HCT116 (cell line): ENCODE measurements around the gene ITPR1. TPM values are rescaled to one million over a fixed set of nuclear protein-coding genes. Genes with fewer than 3 reads are reported as not detected.

ENCODE experiments used
- ATAC-seq: fragments of 200-7000 bp; cut with Tn5 transposase; 2 replicates; pipeline ENCODE4 v1.9.1; 2020; ENCODE audit warnings: mild to moderate bottlenecking, moderate library complexity
- BruUV-seq: library from RNA; stranded (reverse); fragments of 400-500 nt; replicated peaks from 2 replicates; lab custom pipeline; 2021; lab: Mats Ljungman, UMichigan
- CTCF ChIA-PET: fragments of 300-600 bp; sonication (Branson Sonifier 250); formaldehyde crosslinking; loops from one replicate; lab custom pipeline; 2021; ENCODE audit warnings: antibody characterized with exemption; lab: Charles Lee
- POLR2A ChIA-PET: fragments of 300-600, 350-600 bp; sonication (Branson Sonifier 250); formaldehyde crosslinking; loops from one replicate; lab custom pipeline; 2021; ENCODE audit warnings: antibody characterized with exemption; lab: Charles Lee
- RAD21 ChIA-PET, 2 experiments: fragments of 300-600 bp; sonication (Branson Sonifier 250); formaldehyde crosslinking; loops; one replicate each; lab custom pipeline; 2023; ENCODE audit warnings: low total read pairs in 2 of 2; ENCODE audit not compliant: uncharacterized antibody in 2 of 2, unreplicated experiment in 2 of 2, low non-redundant PET in 1 of 2; lab: Charles Lee
- DNase-seq: peaks from one replicate; pipeline ENCODE4 v3.0.0-alpha.2; 2010; ENCODE audit warnings: low read depth, low spot score
- H2AFZ ChIP-seq: fragments of 200-600 bp; shearing (Covaris generic), sonication (generic); 2 replicates; pipeline ENCODE4 v1.6.1; 2017; ENCODE audit warnings: low read depth, mixed run types, mixed read lengths, antibody characterized with exemption, low read length; ENCODE audit not compliant: poor library complexity, severe bottlenecking
- H3K27ac ChIP-seq: 2 replicates; pipeline ENCODE4 v1.5.1; 2012; ENCODE audit warnings: low read depth, low read length
- H3K27me3 ChIP-seq: fragments of 200-600 bp; sonication (generic); 2 replicates; pipeline ENCODE4 v1.6.1; 2016; ENCODE audit warnings: mixed run types, low read length, mixed read lengths; ENCODE audit not compliant: insufficient read depth
- H3K36me3 ChIP-seq, 2 experiments: fragments of 200-500 bp in 1 of 2; fragments of 200-600 bp in 1 of 2; sonication (Bioruptor generic) in 1 of 2; sonication (generic) in 1 of 2; 2 replicates each; pipeline versions ENCODE4 v1.5.1 to v1.6.1; 2014 to 2016; ENCODE audit warnings: low read length in 2 of 2, inconsistent platforms in 1 of 2, mixed read lengths in 1 of 2, mixed run types in 1 of 2; ENCODE audit not compliant: insufficient read depth in 2 of 2, control insufficient read depth in 1 of 2
- H3K4me1 ChIP-seq, 2 experiments: fragments of 200-600 bp in 1 of 2; sonication (generic) in 1 of 2; 2 replicates each; pipeline versions ENCODE4 v1.5.1 to v1.6.1; 2012 to 2017; ENCODE audit warnings: low read length in 2 of 2, inconsistent platforms in 1 of 2, mild to moderate bottlenecking in 1 of 2, mixed read lengths in 1 of 2, mixed run types in 1 of 2, moderate library complexity in 1 of 2; ENCODE audit not compliant: insufficient read depth in 2 of 2, control insufficient read depth in 1 of 2
- H3K4me2 ChIP-seq: fragments of 200-600 bp; sonication (generic); 2 replicates; pipeline ENCODE4 v1.6.1; 2017; ENCODE audit warnings: mixed run types, low read length, mixed read lengths
- H3K4me3 ChIP-seq, 2 experiments: fragments of 200-600 bp in 1 of 2; sonication (generic) in 1 of 2; replicated peaks in 1 of 2; 2 replicates each; pipeline ENCODE4 v1.5.1; 2011 to 2016; ENCODE audit warnings: low read length in 2 of 2, control low read depth in 1 of 2, low read depth in 1 of 2, mild to moderate bottlenecking in 1 of 2, mixed read lengths in 1 of 2, mixed run types in 1 of 2
- H3K79me2 ChIP-seq: fragments of 200-600 bp; sonication (generic); 2 replicates; pipeline ENCODE4 v1.6.1; 2017; ENCODE audit warnings: mild to moderate bottlenecking, mixed run types, low read length, moderate library complexity, mixed read lengths; ENCODE audit not compliant: insufficient read depth
- H3K9ac ChIP-seq: fragments of 200-600 bp; sonication (generic); 2 replicates; pipeline ENCODE4 v1.6.1; 2016; ENCODE audit warnings: low read length, mixed read lengths
- H3K9me2 ChIP-seq: fragments of 200-600 bp; sonication (generic), shearing (Covaris generic); 2 replicates; pipeline ENCODE4 v1.6.1; 2017; ENCODE audit warnings: mixed run types, mild to moderate bottlenecking, moderate library complexity; ENCODE audit not compliant: insufficient read depth
- H3K9me3 ChIP-seq, 2 experiments: fragments of 200-500 bp in 1 of 2; fragments of 200-600 bp in 1 of 2; sonication (Bioruptor generic) in 1 of 2; sonication (generic) in 1 of 2; 2 replicates each; pipeline ENCODE4 v1.6.1; 2014 to 2017; ENCODE audit warnings: low read length in 2 of 2, mixed read lengths in 2 of 2, inconsistent platforms in 1 of 2, low read depth in 1 of 2, mild to moderate bottlenecking in 1 of 2, mixed run types in 1 of 2, moderate library complexity in 1 of 2; ENCODE audit not compliant: control insufficient read depth in 1 of 2, insufficient read depth in 1 of 2
- H4K20me1 ChIP-seq: fragments of 200-600 bp; sonication (generic), shearing (Covaris generic); 2 replicates; pipeline ENCODE4 v1.6.1; 2017; ENCODE audit warnings: mixed run types, mild to moderate bottlenecking, moderate library complexity; ENCODE audit not compliant: insufficient read depth
- CBX3 ChIP-seq: IDR thresholded peaks from 2 replicates; pipeline ENCODE4 v1.6.1; 2012; ENCODE audit warnings: low read depth
- CEBPB ChIP-seq: IDR thresholded peaks from 2 replicates; pipeline ENCODE4 v1.6.1; 2012; ENCODE audit warnings: low read depth
- CTCF ChIP-seq, 3 experiments: fragments of 200-600 bp in 1 of 3; sonication (generic) in 1 of 3; IDR thresholded peaks in 2 of 3; conservative IDR thresholded peaks in 1 of 3; 2 replicates each; pipeline ENCODE4 v1.5.1; 2012 to 2017; ENCODE audit warnings: low read depth in 2 of 3, low read length in 2 of 3, antibody characterized with exemption in 1 of 3, borderline replicate concordance in 1 of 3, control low read depth in 1 of 3, mild to moderate bottlenecking in 1 of 3, mixed read lengths in 1 of 3, mixed run types in 1 of 3, moderate library complexity in 1 of 3; ENCODE audit not compliant: insufficient read depth in 1 of 3
- EGR1 ChIP-seq: IDR thresholded peaks from 2 replicates; pipeline ENCODE4 v1.6.1; 2012; ENCODE audit warnings: low read depth
- ELF1 ChIP-seq: IDR thresholded peaks from 2 replicates; pipeline ENCODE4 v1.6.1; 2012; ENCODE audit warnings: low read depth, borderline replicate concordance
- EZH2phosphoT487 ChIP-seq: fragments of 200-600 bp; IDR thresholded peaks from 2 replicates; pipeline ENCODE4 v1.6.1; 2018; ENCODE audit warnings: antibody characterized with exemption, borderline replicate concordance
- JUND ChIP-seq: IDR thresholded peaks from 2 replicates; pipeline ENCODE4 v1.6.1; 2012
- MAX ChIP-seq: IDR thresholded peaks from 2 replicates; pipeline ENCODE4 v1.6.1; 2012
- POLR2A ChIP-seq: IDR thresholded peaks from 2 replicates; pipeline ENCODE4 v1.7.0; 2011; ENCODE audit warnings: borderline replicate concordance; ENCODE audit not compliant: insufficient read depth, insufficient read length; ENCODE audit errors: extremely low read depth
- POLR2AphosphoS5 ChIP-seq: IDR thresholded peaks from 2 replicates; pipeline ENCODE4 v1.6.1; 2011; ENCODE audit warnings: mild to moderate bottlenecking, low read depth, low read length, moderate library complexity
- REST ChIP-seq: IDR thresholded peaks from 2 replicates; pipeline ENCODE4 v1.6.1; 2012; ENCODE audit warnings: low read depth
- SIN3A ChIP-seq: IDR thresholded peaks from 2 replicates; pipeline ENCODE4 v1.6.1; 2012; ENCODE audit warnings: low read depth
- SP1 ChIP-seq: IDR thresholded peaks from 2 replicates; pipeline ENCODE4 v1.6.1; 2012; ENCODE audit warnings: low read depth
- TCF7L2 ChIP-seq: IDR thresholded peaks from 2 replicates; pipeline ENCODE4 v1.7.0; 2011; ENCODE audit warnings: borderline replicate concordance, inconsistent platforms; ENCODE audit not compliant: insufficient read depth, insufficient read length; ENCODE audit errors: extremely low read depth
- YY1 ChIP-seq: IDR thresholded peaks from 2 replicates; pipeline ENCODE4 v1.6.1; 2011; ENCODE audit warnings: low read length, low read depth, moderate library complexity, mild to moderate bottlenecking; ENCODE audit not compliant: insufficient replicate concordance; ENCODE audit errors: extremely low read depth
- ZBTB33 ChIP-seq: IDR thresholded peaks from 2 replicates; pipeline ENCODE4 v1.6.1; 2011; ENCODE audit warnings: mild to moderate bottlenecking, low read length, moderate library complexity; ENCODE audit not compliant: insufficient replicate concordance; ENCODE audit errors: extremely low read depth
- ZFX ChIP-seq: fragments of 450-650 bp; IDR thresholded peaks from 2 replicates; pipeline ENCODE4 v1.6.1; 2017
- ZNF274 ChIP-seq: fragments of 200-500 bp; sonication (Bioruptor generic); IDR thresholded peaks from 2 replicates; pipeline ENCODE4 v1.6.1; 2014; ENCODE audit warnings: mild to moderate bottlenecking, low read depth, low read length, inconsistent platforms
- intact Hi-C: fragments of 100-400 bp; cut with micrococcal nuclease; formaldehyde crosslinking; loops from 2 replicates; pipeline ENCODE4 v1.10.0; 2022
- total RNA-seq: library from RNA; stranded (reverse); gene quantifications from one replicate; pipeline ENCODE4 v1.2.1, GENCODE V29; 2021; ENCODE audit not compliant: unreplicated experiment
- TF ChIP-seq, protein P1 (sequence below): IDR thresholded peaks from 2 replicates; pipeline ENCODE4 v1.6.1; 2012

Gene ITPR1
- total RNA-seq, 1 experiment from 2014 or later: 9.2 TPM

DNA sequence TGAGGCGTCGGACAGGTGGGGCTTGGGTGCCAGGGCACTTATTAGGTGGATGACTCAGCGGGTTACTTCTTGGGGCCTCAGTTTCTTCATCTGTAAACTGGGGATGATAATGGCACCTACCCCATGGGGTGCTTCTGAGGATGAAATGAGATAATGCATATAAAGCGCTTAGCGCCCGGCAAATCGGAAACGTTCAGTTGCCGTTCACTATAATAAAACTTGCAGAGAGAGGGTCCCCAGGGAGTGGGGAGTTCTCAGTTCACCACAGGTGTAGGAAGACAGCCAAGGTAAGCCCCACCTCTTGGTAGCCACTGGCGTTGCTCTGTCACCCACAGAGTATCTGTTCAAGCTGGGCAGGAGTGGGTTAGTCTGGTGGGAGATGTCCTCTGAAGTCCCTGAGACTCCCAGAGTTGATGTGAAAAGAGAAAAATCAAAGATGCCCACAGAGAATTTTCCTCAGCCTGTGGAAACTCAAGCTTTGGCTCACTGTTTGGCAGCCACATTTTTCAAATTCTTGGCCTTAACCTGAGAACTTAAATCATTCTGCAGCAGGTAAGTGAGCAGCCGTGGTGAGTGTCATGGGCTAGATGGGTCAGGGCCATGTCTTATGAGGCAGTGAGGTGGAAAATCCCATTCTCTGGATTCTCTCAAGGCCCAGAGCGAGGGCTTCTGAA lies 264.6 kb downstream of the ITPR1 start:
- BruUV-seq: no TSS peak
- DNase-seq: no peak

More for the DNA sequence above, 264.6 kb downstream of the ITPR1 start:
- no peak overlapping the region for H3K4me3 ChIP-seq
- no peaks in the 10 kb centered on the region for H3K27me3 ChIP-seq
- RAD21 ChIA-PET: no interaction called here
- ATAC-seq: no peak
- intact Hi-C loops: no loop called here
- TF ChIP-seq EGR1 (no peak), JUND (no peak), SIN3A (no peak), POLR2AphosphoS5 (no peak), POLR2A (no peak), TCF7L2 (no peak), CBX3 (no peak), SP1 (no peak), MAX (no peak), ZNF274 (no peak), CTCF (IDR thresholded peaks at IDR 0.05 in 2 of 3, conservative IDR thresholded peaks at IDR 0.05 in 1 of 3; ENCODE audit: borderline replicate concordance in 1 of 3, insufficient read depth in 1 of 3, low read depth in 2 of 3, low read length in 2 of 3) (no peak), YY1 (no peak), CEBPB (no peak), ZBTB33 (no peak), REST (no peak), EZH2phosphoT487 (no peak), ZFX (no peak), ELF1 (no peak)
- TF ChIP-seq, protein P1, sequence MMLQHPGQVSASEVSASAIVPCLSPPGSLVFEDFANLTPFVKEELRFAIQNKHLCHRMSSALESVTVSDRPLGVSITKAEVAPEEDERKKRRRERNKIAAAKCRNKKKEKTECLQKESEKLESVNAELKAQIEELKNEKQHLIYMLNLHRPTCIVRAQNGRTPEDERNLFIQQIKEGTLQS: no peak
- no peak overlapping the region for H2AFZ ChIP-seq
- POLR2A ChIA-PET: no interaction called here
- no peaks in the 10 kb centered on the region for H4K20me1 ChIP-seq
- no peak overlapping the region for H3K4me2 ChIP-seq
- H3K9me2 ChIP-seq: no peaks in the 10 kb centered on the region
- H3K9me3 ChIP-seq: no peaks in the 10 kb centered on the region
- no peak overlapping the region for H3K27ac ChIP-seq
- H3K9ac ChIP-seq: no peak overlapping the region
- no peaks in the 10 kb centered on the region for H3K36me3 ChIP-seq
- H3K4me1 ChIP-seq: no peaks in the 10 kb centered on the region
- CTCF ChIA-PET: no interaction called here
- no peaks in the 10 kb centered on the region for H3K79me2 ChIP-seq
